Prostate gland (tissue), 2 donors: ENCODE data around the gene MAP4K4. TPM values are rescaled to one million over a fixed set of nuclear protein-coding genes. Genes with fewer than 3 reads are reported as not detected.
A peak's percentile ranks its signal among the peaks of the same experiment; 100 is the strongest.

Experiments
- DNase-seq: peaks from one replicate; pipeline ENCODE4 v3.0.0-alpha.2; 2019; ENCODE audit warnings: low spot score
- H3K27ac ChIP-seq, 2 donors: fragments of 200-600 bp; sonication (generic); 2 replicates each; pipeline ENCODE4 v1.5.1; 2017 to 2019
- H3K27me3 ChIP-seq: fragments of 200-600 bp; sonication (generic); replicated peaks from 2 replicates; pipeline ENCODE4 v1.5.1; 2019; ENCODE audit not compliant: insufficient read depth
- H3K36me3 ChIP-seq, 2 donors: fragments of 200-600 bp; sonication (generic); 1 replicate in 1 of 2; 2 replicates in 1 of 2; pipeline versions ENCODE4 v1.5.1 to v1.8.1; 2017 to 2019
- H3K4me1 ChIP-seq: fragments of 200-600 bp; sonication (generic); replicated peaks from 2 replicates; pipeline ENCODE4 v1.5.1; 2019
- H3K4me3 ChIP-seq, 2 donors: fragments of 200-600 bp; sonication (generic); 2 replicates each; pipeline ENCODE4 v1.5.1; 2017 to 2019
- H3K9me3 ChIP-seq: fragments of 200-600 bp; sonication (generic); 2 replicates; pipeline ENCODE4 v1.5.1; 2017
- POLR2A ChIP-seq: fragments of 450-650 bp; IDR thresholded peaks from one replicate; pipeline ENCODE4 v1.6.1; 2016; ENCODE audit warnings: antibody characterized with exemption, mild to moderate bottlenecking
- POLR2AphosphoS5 ChIP-seq: sonication (generic); formaldehyde crosslinking; IDR thresholded peaks from one replicate; pipeline ENCODE4 v1.6.1; 2017; ENCODE audit warnings: antibody characterized with exemption
- WGBS: methylation state at CpG from one replicate; pipeline ENCODE4 v1.1.5; 2018; 5-methylcytosine and 5-hydroxymethylcytosine counted together
- intact Hi-C: fragments of 100-400 bp; cut with DNase I; formaldehyde crosslinking; loops from one replicate; pipeline ENCODE4 v1.14.2; 2022
- total RNA-seq, 2 donors: library from RNA; depleted of rRNA; stranded (reverse); fragments of >200 nt; gene quantifications; one replicate each; pipeline ENCODE4 v1.1.0, GENCODE V29; 2016
- TF ChIP-seq, protein P1 (sequence below), 4 experiments: fragments of 200-600 bp in 2 of 4; fragments of 450-650 bp in 2 of 4; sonication (generic) in 2 of 4; IDR thresholded peaks; 1 replicate in 3 of 4; 2 replicates in 1 of 4; pipeline ENCODE4 v1.5.1; 2016 to 2019; ENCODE audit warnings: antibody characterized with exemption in 4 of 4, mild to moderate bottlenecking in 2 of 4, moderate library complexity in 2 of 4

MAP4K4 gene
- total RNA-seq, 2 donors from 2014 or later, result 23.6 to 107 TPM

DNA sequence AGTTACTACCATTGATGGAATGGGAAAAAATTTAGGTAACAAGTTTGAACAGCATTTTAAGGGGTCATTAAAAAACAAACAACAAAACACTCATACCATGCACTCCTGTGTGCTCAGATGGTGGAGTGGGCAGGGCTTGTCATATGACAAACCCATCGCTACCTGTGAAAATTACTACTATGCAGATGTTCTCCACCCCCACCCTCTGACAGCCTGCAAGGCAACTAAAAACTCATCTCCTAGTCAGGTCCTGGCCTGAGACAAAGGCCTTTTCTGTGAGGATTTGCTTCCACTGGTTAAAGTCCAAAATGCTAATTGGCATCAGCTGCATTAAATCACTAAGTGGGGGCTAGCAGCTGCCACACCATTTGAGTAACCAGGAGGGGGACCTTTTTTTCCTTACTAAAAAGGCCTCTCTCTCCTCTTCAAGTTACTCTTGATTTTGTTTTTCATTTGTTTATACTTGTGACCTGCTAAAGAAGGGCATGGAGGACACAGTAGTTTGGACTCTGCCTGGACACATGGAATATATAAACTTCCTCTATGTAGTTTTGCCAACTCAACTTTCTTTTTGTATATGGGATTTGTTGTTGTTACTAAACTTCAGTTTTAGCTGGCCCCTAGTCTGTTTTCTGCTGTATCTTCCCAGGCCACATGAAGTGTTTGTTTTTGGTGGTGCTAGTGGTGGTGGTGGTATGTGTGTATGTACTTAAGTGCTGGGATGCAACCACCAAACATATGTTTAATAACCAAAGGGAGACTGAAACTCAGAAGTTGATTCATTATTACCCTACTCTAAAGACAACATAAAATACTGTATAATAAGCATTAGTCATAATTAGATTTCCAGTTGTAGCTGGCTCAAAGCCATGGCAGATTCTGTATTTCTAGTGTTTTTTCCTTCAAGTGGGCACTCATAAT is 121.3 kb downstream of the MAP4K4 start:
- peaks cover 5% of the 10 kb centered on the region for H3K4me1 ChIP-seq
- no peaks in the 10 kb centered on the region for H3K36me3 ChIP-seq
- H3K27ac ChIP-seq, result no peak overlapping the region
- DNase-seq, result no peak
- no peak overlapping the region for H3K4me3 ChIP-seq
- TF ChIP-seq, protein P1, sequence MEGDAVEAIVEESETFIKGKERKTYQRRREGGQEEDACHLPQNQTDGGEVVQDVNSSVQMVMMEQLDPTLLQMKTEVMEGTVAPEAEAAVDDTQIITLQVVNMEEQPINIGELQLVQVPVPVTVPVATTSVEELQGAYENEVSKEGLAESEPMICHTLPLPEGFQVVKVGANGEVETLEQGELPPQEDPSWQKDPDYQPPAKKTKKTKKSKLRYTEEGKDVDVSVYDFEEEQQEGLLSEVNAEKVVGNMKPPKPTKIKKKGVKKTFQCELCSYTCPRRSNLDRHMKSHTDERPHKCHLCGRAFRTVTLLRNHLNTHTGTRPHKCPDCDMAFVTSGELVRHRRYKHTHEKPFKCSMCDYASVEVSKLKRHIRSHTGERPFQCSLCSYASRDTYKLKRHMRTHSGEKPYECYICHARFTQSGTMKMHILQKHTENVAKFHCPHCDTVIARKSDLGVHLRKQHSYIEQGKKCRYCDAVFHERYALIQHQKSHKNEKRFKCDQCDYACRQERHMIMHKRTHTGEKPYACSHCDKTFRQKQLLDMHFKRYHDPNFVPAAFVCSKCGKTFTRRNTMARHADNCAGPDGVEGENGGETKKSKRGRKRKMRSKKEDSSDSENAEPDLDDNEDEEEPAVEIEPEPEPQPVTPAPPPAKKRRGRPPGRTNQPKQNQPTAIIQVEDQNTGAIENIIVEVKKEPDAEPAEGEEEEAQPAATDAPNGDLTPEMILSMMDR (IDR thresholded peaks at IDR 0.05), result no peak
- no peak for TF ChIP-seq POLR2A
- TF ChIP-seq POLR2AphosphoS5, result no peak
- WGBS, result 78% methylated on average over 1 of the region's 1 CpG
- H3K9me3 ChIP-seq, result no peaks in the 10 kb centered on the region
- no peaks in the 10 kb centered on the region for H3K27me3 ChIP-seq
- intact Hi-C loops, result no loop called here

DNA sequence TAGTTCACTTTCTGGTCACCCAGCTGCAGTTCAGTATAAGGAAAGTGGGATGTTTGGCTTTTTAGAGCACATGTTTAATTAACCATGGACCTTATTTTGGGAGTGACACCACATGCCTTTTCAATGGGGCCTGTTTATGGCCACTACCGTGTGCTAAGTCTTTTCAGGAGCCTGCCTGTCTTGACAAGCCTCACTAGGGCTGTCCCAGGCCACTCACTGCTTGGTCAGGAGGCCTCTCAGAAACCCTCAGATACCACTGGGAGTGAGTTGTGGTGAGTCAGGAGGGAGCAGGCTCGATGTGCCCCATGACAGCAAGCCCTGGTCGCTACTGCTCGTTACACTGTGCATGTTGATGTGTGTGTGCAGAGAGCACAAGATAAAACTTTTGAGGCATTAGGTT is 123.0 kb downstream of the MAP4K4 start:
- WGBS, result 39% methylated on average over 4 of the region's 4 CpGs
- DNase-seq, result no peak
- Histone ChIP-seq H3K36me3 (no peaks in the 10 kb centered on the region), H3K4me3 (no peak overlapping the region), H3K9me3 (no peaks in the 10 kb centered on the region), H3K27me3 (no peaks in the 10 kb centered on the region), H3K4me1 (peaks cover 5% of the 10 kb centered on the region), H3K27ac (no peak overlapping the region)
- intact Hi-C loops, result no loop called here
- no peak for TF ChIP-seq POLR2AphosphoS5
- TF ChIP-seq, protein P1 (IDR thresholded peaks at IDR 0.05), result no peak
- no peak for TF ChIP-seq POLR2A

DNA sequence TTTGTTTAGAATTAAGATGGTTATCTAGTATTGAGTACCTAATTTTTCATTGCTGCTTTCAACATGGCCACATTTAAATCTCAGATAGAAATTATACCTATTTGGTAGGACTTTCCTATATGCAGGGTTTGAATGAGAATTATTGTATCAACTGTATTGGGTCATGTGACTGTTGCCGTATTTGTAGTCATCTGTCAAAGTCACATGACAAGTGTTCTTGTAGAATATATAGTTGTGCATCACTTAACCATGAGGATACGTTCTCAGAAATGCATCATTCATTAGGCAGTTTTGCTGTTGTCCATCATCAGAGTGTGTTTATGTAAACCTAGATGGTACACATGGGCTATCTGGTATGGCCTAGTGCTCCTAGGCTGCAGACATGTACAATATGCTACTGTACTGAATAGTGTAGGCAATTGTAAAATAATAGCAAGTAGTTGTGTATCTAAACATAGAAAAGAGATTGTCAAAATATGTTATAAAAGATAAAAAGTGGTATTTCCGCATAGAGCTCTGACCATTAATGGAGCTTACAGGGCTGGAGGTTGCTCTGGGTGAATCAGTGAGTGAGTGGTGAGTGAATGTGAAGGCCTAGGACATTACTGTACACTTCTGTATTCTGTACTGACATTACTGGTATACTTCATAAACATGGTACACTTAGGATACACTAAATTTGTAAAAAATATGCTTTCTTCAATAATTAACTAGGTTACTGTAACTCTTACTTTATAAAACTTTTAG is 123.7 kb downstream of the MAP4K4 start:
- Histone ChIP-seq H3K27ac (no peak overlapping the region), H3K27me3 (no peaks in the 10 kb centered on the region), H3K4me1 (no peaks in the 10 kb centered on the region), H3K9me3 (no peaks in the 10 kb centered on the region), H3K4me3 (no peak overlapping the region), H3K36me3 (no peaks in the 10 kb centered on the region)
- no peak for TF ChIP-seq POLR2A
- DNase-seq, result no peak
- intact Hi-C loops, result no loop called here
- WGBS, result 83% methylated on average over 3 of the region's 3 CpGs

DNA sequence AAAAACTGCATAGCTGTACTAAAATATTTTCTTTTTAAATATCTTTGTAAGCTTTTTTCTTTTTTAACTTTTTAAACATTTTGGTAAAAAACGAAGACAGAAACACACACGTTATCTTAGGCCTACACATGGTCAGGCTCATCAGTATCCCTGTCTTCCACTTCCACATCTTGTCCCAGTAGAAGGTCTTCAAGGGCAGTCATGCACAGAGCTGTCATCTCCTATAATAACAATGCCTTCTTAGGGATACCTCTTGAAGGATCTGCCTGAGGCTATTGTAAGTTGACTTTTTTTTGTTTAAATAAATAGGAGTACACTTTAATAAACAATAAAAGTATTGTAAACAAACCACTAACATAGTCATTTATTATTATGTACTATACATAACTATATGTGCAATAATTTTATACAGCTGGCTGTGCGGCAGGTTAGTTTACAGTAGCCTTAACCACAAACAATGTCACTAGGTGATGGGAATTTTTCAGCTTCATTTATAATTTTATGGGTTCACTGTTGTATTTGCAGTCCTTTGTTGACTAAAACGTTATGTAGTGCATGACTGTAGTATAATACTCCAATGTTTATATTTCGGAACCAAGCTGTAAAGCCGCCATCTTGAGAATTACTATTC is 124.4 kb downstream of the MAP4K4 start:
- no peaks in the 10 kb centered on the region for H3K27me3 ChIP-seq
- no peak overlapping the region for H3K4me3 ChIP-seq
- no peaks in the 10 kb centered on the region for H3K4me1 ChIP-seq
- no peaks in the 10 kb centered on the region for H3K9me3 ChIP-seq
- no peaks in the 10 kb centered on the region for H3K36me3 ChIP-seq
- WGBS, result 77% methylated on average over 6 of the region's 6 CpGs
- intact Hi-C loops, result no loop called here
- DNase-seq, result no peak
- TF ChIP-seq POLR2AphosphoS5 (no peak), POLR2A (no peak)
- TF ChIP-seq, protein P1 (IDR thresholded peaks at IDR 0.05), result no peak
- no peak overlapping the region for H3K27ac ChIP-seq

DNA sequence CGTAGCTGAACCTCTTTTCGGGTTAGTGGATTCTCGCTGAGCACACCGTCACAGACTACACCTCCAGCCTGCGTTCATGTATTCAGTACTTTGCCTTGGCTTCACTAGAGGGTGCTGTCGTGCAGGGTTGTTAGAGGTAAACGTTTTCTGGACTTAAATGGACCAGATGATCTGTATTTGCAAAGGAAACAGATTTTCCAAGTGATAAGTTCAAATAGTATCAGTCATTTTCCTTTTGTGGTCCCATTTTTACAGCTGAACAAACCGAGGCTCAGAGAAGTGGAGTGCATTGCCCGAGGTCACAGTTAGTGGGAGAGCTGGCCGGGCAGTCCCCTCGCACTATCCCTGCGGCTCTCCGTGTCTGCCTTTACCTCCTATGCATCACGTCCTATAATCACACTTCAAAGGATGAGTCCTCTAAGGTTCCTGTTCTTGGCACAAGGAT is 125.9 kb downstream of the MAP4K4 start:
- Histone ChIP-seq H3K36me3 (no peaks in the 10 kb centered on the region), H3K9me3 (no peaks in the 10 kb centered on the region), H3K4me3 (no peak overlapping the region), H3K27me3 (no peaks in the 10 kb centered on the region), H3K27ac (no peak overlapping the region), H3K4me1 (no peaks in the 10 kb centered on the region)
- TF ChIP-seq, protein P1 (IDR thresholded peaks at IDR 0.05), result peak in 3 of 4 experiments; percentile 30 to 49 (median 45)
- TF ChIP-seq POLR2AphosphoS5, result no peak
- 43% methylated on average over 14 of the region's 14 CpGs for WGBS
- DNase-seq, result peak; percentile 50
- intact Hi-C loops, result no loop called here
